SK-N-SH treated with all-trans-retinoic acid at 6 μM for 48 hours (cell line): ENCODE data around the gene CAMKMT.

ENCODE experiments used
- ATAC-seq: fragments of 200-7000 bp; cut with Tn5 transposase; 3 replicates; pipeline ENCODE4 v1.9.1; 2020; ENCODE audit warnings: mild to moderate bottlenecking, moderate library complexity
- ARNTL ChIP-seq: fragments of 450-650 bp; formaldehyde crosslinking; IDR thresholded peaks from 2 replicates; pipeline ENCODE4 v1.5.0; 2020; ENCODE audit warnings: low read depth, mild to moderate bottlenecking, moderate library complexity, borderline replicate concordance
- BACH2 ChIP-seq: fragments of 250-450 bp; sonication (Bioruptor Pico); IDR thresholded peaks from 2 replicates; pipeline ENCODE4 v1.9.0; 2021; ENCODE audit warnings: mild to moderate bottlenecking, borderline replicate concordance
- CSDC2 ChIP-seq: fragments of 250-450 bp; sonication (Bioruptor Pico); IDR thresholded peaks from 2 replicates; pipeline ENCODE4 v1.5.0; 2020; ENCODE audit warnings: mild to moderate bottlenecking, moderate library complexity
- GLIS3 ChIP-seq: fragments of 250-450 bp; sonication (Bioruptor Pico); IDR thresholded peaks from 2 replicates; pipeline ENCODE4 v1.5.0; 2020; ENCODE audit warnings: mild to moderate bottlenecking, moderate library complexity
- ISL1 ChIP-seq: fragments of 250-450 bp; sonication (Bioruptor Pico); IDR thresholded peaks from 2 replicates; pipeline ENCODE4 v2.1.2; 2022; ENCODE audit warnings: mild to moderate bottlenecking, moderate library complexity
- PPARA ChIP-seq: fragments of 250-450 bp; sonication (Bioruptor Pico); IDR thresholded peaks from 2 replicates; pipeline ENCODE4 v1.5.0; 2020; ENCODE audit warnings: mild to moderate bottlenecking, borderline replicate concordance
- RARB ChIP-seq: fragments of 250-450 bp; sonication (Bioruptor Pico); IDR thresholded peaks from 2 replicates; pipeline ENCODE4 v1.8.0; 2021; ENCODE audit warnings: mild to moderate bottlenecking, moderate library complexity
- SNAI2 ChIP-seq: fragments of 250-450 bp; sonication (Bioruptor Pico); IDR thresholded peaks from 2 replicates; pipeline ENCODE4 v1.5.0; 2020; ENCODE audit warnings: mild to moderate bottlenecking, moderate library complexity
- TCF4 ChIP-seq: fragments of 250-450 bp; sonication (Bioruptor Pico); IDR thresholded peaks from 2 replicates; pipeline ENCODE4 v1.8.0; 2021; ENCODE audit warnings: mild to moderate bottlenecking, moderate library complexity, borderline replicate concordance
- TOX ChIP-seq: fragments of 250-450 bp; sonication (Bioruptor Pico); IDR thresholded peaks from 2 replicates; pipeline ENCODE4 v1.8.0; 2021; ENCODE audit warnings: mild to moderate bottlenecking, moderate library complexity, borderline replicate concordance
- ZC3H10 ChIP-seq: fragments of 250-450 bp; sonication (Bioruptor Pico); IDR thresholded peaks from 2 replicates; pipeline ENCODE4 v1.5.1; 2021; ENCODE audit warnings: mild to moderate bottlenecking, moderate library complexity
- ZFP3 ChIP-seq: fragments of 250-450 bp; sonication (Bioruptor Pico); IDR thresholded peaks from 2 replicates; pipeline ENCODE4 v1.5.0; 2020; ENCODE audit warnings: mild to moderate bottlenecking, moderate library complexity
- ZFP30 ChIP-seq: fragments of 450-650 bp; formaldehyde crosslinking; IDR thresholded peaks from 2 replicates; pipeline ENCODE4 v1.5.0; 2022; ENCODE audit warnings: mild to moderate bottlenecking, moderate library complexity
- ZNF565 ChIP-seq: fragments of 450-650 bp; formaldehyde crosslinking; conservative IDR thresholded peaks from 2 replicates; pipeline ENCODE4 v1.5.0; 2020; ENCODE audit warnings: low read depth, mild to moderate bottlenecking, moderate library complexity
- ZNF70 ChIP-seq: fragments of 450-650 bp; formaldehyde crosslinking; IDR thresholded peaks from 2 replicates; pipeline ENCODE4 v1.5.0; 2020; ENCODE audit warnings: mild to moderate bottlenecking, moderate library complexity
- ZNF8 ChIP-seq: fragments of 450-650 bp; formaldehyde crosslinking; IDR thresholded peaks from 2 replicates; pipeline ENCODE4 v1.5.0; 2020; ENCODE audit warnings: mild to moderate bottlenecking, moderate library complexity
- TF ChIP-seq, protein P1 (sequence below): fragments of 250-450 bp; sonication (Bioruptor Pico); IDR thresholded peaks from 2 replicates; pipeline ENCODE4 v1.5.1; 2021; ENCODE audit warnings: mild to moderate bottlenecking, moderate library complexity
- TF ChIP-seq, protein P2 (sequence below): fragments of 250-450 bp; sonication (Bioruptor Pico); IDR thresholded peaks from 2 replicates; pipeline ENCODE4 v1.8.0; 2021; ENCODE audit warnings: low read depth, mild to moderate bottlenecking, moderate library complexity, borderline replicate concordance
- TF ChIP-seq, protein P3 (sequence below): fragments of 250-450 bp; sonication (Bioruptor Pico); IDR thresholded peaks from 2 replicates; pipeline ENCODE4 v1.5.0; 2020; ENCODE audit warnings: mild to moderate bottlenecking, moderate library complexity
- TF ChIP-seq, protein P4 (sequence below): fragments of 250-450 bp; sonication (Bioruptor Pico); IDR thresholded peaks from 2 replicates; pipeline ENCODE4 v1.8.0; 2020; ENCODE audit warnings: mild to moderate bottlenecking, moderate library complexity, borderline replicate concordance
- TF ChIP-seq, protein P5 (sequence below): fragments of 250-450 bp; sonication (Bioruptor Pico); IDR thresholded peaks from 2 replicates; pipeline ENCODE4 v1.5.1; 2020; ENCODE audit warnings: low read depth, mild to moderate bottlenecking, moderate library complexity

CAMKMT gene

DNA sequence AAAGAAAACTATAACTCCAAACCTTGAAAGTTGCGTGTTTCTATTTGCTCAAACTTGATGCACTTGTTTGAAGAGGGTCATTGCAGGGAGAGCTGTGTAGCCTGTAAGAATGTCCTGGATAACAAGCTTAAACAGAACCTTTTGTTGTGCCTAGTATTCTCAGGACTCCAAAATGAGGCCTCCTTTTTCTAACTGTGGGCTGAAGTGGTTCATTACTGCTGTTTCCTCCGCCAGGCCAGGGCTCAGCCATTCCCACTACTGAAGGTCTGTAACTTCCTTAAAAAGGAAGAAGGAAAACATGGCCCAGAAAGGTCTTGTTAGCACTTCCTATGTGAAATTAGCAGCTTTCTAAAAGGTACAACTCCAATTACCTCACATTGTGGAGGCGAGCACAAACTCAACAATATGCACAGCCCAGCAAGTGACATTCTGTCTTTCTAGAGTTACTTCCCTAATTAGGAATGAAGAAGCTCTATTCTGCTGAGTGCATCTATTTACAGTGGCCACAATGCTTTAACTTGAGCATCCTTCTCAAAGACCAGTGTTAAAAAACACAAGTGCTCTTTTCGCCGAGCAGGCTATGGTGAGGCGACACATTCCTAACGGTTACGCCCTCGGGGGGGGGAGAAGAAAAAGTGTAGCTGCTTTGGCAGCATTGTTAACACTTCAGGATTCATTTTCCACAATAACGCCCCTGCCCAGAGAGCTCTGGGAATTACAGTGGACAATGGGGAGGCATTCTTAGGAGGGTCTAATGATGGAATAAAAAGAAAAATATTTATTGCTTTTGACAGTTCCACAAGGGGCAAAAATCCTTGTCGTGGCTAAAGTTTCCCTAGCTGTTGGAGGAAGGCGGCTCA, 442.9 kb downstream of the CAMKMT start:
- TF ChIP-seq, protein P1, sequence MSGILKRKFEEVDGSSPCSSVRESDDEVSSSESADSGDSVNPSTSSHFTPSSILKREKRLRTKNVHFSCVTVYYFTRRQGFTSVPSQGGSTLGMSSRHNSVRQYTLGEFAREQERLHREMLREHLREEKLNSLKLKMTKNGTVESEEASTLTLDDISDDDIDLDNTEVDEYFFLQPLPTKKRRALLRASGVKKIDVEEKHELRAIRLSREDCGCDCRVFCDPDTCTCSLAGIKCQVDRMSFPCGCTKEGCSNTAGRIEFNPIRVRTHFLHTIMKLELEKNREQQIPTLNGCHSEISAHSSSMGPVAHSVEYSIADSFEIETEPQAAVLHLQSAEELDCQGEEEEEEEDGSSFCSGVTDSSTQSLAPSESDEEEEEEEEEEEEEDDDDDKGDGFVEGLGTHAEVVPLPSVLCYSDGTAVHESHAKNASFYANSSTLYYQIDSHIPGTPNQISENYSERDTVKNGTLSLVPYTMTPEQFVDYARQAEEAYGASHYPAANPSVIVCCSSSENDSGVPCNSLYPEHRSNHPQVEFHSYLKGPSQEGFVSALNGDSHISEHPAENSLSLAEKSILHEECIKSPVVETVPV (CRISPR knock-in tag): no peak
- no peak for TF ChIP-seq TOX (CRISPR knock-in tag)
- TF ChIP-seq SNAI2: no peak
- TF ChIP-seq ZNF565: no peak
- no peak for TF ChIP-seq PPARA (CRISPR knock-in tag)
- TF ChIP-seq RARB (CRISPR knock-in tag): no peak
- TF ChIP-seq ARNTL (CRISPR knock-in tag): no peak
- no peak for TF ChIP-seq ZC3H10
- TF ChIP-seq TCF4 (CRISPR knock-in tag): no peak
- no peak for ATAC-seq

DNA sequence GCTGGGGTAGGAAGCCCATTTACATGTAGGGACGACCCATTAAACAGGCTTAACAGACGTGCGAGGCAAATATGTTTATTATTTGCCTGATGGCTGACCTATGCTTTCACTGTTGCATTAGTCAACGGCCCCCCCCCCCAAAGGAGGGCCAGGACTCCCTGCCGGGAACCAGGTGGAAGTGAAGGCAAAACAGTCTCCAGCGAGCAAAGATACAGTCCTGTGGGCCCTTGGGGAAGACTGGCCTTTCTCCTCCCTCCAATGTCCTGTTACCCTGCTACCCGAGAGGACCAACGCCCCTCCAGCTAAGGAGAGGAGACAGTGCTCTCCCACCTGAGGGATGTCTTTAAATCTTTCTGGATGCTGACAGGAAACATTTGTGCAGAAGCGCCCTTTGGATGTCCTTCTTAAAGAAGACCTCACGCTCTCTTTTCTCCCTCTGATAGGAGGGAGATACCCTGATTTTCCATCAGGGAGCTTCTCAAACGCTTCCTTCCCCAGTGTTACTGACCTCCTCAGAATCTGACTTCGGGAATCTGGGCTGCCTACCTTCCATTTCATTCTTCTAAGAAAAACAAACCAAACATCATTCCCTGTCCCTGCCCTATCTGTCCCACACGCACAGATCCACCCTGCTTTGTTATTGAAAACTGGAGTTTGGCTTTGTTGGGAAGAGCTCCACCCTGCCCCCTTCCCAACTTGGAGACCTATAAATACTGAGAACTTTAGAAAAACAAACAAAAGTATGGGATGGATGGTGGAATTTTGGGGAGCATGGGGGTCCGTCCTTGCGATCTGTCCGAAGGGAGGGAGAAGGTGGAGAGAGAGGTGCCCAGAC, 443.9 kb downstream of the CAMKMT start:
- no peak for ATAC-seq
- no peak for TF ChIP-seq ZNF70 (CRISPR knock-in tag)

DNA sequence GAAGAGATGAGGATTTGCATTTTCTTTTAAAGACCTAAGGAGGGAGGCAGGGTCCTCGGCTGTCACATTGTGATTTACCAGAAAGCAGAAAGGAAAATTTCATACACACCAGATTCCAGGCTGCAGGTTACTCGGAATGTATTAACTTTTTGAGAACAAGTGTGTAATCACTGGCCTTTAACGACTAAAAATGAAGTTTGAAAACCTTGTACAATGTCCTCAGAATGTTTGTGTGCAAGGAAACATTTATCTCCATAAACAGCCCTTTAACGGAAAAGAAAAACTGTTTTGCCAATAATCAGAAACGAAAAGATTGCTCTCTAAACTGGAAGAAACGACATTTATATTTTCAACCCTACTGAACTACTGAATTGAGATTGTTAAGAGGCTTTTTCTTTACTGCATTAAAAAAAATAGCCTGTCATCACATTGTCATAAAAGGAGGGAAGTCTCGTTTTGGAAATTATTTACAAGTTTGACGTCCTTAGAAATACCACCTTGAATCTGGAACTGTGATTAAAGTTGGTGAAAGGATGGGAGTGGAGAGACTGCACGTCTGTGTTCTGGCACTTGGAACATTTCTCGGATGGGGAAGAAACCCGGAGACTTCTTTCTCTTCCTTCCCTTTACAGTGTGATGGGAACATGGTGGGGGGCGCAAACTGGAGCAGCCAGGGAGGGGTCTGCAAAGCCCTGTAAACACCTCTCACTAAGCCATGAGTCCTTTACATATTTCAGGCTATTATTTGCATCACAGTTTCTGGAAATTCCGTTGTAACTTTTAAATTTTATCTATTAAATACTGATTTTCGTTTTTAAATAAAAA, 445.7 kb downstream of the CAMKMT start:
- ATAC-seq: no peak
- TF ChIP-seq, protein P2, sequence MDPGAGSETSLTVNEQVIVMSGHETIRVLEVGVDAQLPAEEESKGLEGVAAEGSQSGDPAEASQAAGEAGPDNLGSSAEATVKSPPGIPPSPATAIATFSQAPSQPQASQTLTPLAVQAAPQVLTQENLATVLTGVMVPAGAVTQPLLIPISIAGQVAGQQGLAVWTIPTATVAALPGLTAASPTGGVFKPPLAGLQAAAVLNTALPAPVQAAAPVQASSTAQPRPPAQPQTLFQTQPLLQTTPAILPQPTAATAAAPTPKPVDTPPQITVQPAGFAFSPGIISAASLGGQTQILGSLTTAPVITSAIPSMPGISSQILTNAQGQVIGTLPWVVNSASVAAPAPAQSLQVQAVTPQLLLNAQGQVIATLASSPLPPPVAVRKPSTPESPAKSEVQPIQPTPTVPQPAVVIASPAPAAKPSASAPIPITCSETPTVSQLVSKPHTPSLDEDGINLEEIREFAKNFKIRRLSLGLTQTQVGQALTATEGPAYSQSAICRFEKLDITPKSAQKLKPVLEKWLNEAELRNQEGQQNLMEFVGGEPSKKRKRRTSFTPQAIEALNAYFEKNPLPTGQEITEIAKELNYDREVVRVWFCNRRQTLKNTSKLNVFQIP (CRISPR knock-in tag): no peak
- no peak for TF ChIP-seq ZFP3
- TF ChIP-seq ZFP30 (CRISPR knock-in tag): no peak
- no peak for TF ChIP-seq CSDC2 (CRISPR knock-in tag)
- TF ChIP-seq, protein P3, sequence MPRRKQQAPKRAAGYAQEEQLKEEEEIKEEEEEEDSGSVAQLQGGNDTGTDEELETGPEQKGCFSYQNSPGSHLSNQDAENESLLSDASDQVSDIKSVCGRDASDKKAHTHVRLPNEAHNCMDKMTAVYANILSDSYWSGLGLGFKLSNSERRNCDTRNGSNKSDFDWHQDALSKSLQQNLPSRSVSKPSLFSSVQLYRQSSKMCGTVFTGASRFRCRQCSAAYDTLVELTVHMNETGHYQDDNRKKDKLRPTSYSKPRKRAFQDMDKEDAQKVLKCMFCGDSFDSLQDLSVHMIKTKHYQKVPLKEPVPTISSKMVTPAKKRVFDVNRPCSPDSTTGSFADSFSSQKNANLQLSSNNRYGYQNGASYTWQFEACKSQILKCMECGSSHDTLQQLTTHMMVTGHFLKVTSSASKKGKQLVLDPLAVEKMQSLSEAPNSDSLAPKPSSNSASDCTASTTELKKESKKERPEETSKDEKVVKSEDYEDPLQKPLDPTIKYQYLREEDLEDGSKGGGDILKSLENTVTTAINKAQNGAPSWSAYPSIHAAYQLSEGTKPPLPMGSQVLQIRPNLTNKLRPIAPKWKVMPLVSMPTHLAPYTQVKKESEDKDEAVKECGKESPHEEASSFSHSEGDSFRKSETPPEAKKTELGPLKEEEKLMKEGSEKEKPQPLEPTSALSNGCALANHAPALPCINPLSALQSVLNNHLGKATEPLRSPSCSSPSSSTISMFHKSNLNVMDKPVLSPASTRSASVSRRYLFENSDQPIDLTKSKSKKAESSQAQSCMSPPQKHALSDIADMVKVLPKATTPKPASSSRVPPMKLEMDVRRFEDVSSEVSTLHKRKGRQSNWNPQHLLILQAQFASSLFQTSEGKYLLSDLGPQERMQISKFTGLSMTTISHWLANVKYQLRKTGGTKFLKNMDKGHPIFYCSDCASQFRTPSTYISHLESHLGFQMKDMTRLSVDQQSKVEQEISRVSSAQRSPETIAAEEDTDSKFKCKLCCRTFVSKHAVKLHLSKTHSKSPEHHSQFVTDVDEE (CRISPR knock-in tag): no peak
- no peak for TF ChIP-seq TCF4 (CRISPR knock-in tag)
- TF ChIP-seq RARB (CRISPR knock-in tag): no peak
- TF ChIP-seq TOX (CRISPR knock-in tag): no peak
- TF ChIP-seq ZNF8 (CRISPR knock-in tag): no peak
- no peak for TF ChIP-seq ARNTL (CRISPR knock-in tag)
- no peak for TF ChIP-seq GLIS3 (CRISPR knock-in tag)
- no peak for TF ChIP-seq ZC3H10
- TF ChIP-seq ZNF70 (CRISPR knock-in tag): no peak
- TF ChIP-seq, protein P1 (CRISPR knock-in tag): no peak
- TF ChIP-seq, protein P4, sequence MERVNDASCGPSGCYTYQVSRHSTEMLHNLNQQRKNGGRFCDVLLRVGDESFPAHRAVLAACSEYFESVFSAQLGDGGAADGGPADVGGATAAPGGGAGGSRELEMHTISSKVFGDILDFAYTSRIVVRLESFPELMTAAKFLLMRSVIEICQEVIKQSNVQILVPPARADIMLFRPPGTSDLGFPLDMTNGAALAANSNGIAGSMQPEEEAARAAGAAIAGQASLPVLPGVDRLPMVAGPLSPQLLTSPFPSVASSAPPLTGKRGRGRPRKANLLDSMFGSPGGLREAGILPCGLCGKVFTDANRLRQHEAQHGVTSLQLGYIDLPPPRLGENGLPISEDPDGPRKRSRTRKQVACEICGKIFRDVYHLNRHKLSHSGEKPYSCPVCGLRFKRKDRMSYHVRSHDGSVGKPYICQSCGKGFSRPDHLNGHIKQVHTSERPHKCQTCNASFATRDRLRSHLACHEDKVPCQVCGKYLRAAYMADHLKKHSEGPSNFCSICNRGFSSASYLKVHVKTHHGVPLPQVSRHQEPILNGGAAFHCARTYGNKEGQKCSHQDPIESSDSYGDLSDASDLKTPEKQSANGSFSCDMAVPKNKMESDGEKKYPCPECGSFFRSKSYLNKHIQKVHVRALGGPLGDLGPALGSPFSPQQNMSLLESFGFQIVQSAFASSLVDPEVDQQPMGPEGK (CRISPR knock-in tag): no peak
- TF ChIP-seq ISL1 (CRISPR knock-in tag): no peak
- TF ChIP-seq BACH2 (CRISPR knock-in tag): no peak
- TF ChIP-seq, protein P5, sequence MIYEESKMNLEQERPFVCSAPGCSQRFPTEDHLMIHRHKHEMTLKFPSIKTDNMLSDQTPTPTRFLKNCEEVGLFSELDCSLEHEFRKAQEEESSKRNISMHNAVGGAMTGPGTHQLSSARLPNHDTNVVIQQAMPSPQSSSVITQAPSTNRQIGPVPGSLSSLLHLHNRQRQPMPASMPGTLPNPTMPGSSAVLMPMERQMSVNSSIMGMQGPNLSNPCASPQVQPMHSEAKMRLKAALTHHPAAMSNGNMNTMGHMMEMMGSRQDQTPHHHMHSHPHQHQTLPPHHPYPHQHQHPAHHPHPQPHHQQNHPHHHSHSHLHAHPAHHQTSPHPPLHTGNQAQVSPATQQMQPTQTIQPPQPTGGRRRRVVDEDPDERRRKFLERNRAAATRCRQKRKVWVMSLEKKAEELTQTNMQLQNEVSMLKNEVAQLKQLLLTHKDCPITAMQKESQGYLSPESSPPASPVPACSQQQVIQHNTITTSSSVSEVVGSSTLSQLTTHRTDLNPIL: no peak
- no peak for TF ChIP-seq ZNF565
